Measurements from ENCODE around the gene PHACTR3. TPM values are rescaled to one million over a fixed set of nuclear protein-coding genes. Genes with fewer than 3 reads are reported as not detected.

Gene PHACTR3
- total RNA-seq, 2 experiments from 2014 or later, result not detected

- no peak for ATAC-seq
- CTCF ChIA-PET, result no interaction called here
- POLR2A ChIA-PET, result no interaction called here
- Mint-ChIP-seq H3K9me3 (no peaks in the 10 kb centered on the region), H3K4me1 (ENCODE audit: low read depth) (no peaks in the 10 kb centered on the region), H3K4me3 (no peak overlapping the region), H3K27ac (no peak overlapping the region), H3K27me3 (peaks cover 3% of the 10 kb centered on the region), H3K36me3 (ENCODE audit: low read depth) (no peaks in the 10 kb centered on the region)
- no peak for TF ChIP-seq CTCF (IDR thresholded peaks at IDR 0.05)
- DNase-seq, result no peak
- intact Hi-C loops (cut with micrococcal nuclease), result no loop called here
Measured at GRCh38 chr20:59668926-59669850, 64.8 kb downstream of the PHACTR3 start.

DNA sequence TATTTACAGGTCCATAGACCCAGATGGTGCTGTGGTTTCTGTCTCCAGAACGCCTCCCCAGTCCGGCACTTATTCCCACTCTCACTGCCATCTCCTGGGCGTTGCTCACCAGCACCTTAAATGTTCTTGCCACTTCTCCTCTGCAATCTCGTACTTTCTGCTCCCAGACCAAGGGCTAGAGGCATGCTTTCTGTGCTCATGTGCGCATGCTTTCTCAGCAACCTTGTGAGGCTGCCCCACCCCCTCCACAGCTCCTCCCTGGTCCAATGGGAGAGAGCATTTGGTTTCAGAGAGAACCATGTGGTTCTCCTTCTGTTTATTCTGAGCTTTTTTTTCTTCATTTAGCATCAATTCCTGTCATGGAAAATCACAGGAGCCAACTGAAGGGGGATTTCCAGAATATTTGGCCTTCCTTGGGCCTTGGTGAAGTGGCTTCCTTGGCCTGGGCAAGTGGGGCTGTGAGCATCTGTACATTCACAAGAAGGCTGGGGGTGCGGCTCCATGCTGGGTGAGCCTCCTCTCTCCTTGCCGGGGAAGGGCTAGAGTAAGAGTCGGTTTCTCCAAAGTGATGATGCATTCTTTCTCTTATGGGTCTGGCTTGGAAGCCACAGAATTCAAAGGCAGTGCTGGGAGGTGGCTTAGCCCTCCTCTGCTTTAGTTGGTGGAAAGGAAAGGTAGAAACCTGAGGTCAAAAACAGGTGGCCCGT lies 66.6 kb downstream of the PHACTR3 start:
- no peaks in the 10 kb centered on the region for H3K9me3 Mint-ChIP-seq
- no peak overlapping the region for H3K4me3 Mint-ChIP-seq
- ATAC-seq (no peak), DNase-seq (no peak)
- CTCF ChIA-PET, result no interaction called here
- no peak overlapping the region for H3K27ac Mint-ChIP-seq
- H3K4me1 Mint-ChIP-seq (ENCODE audit: low read depth), result no peaks in the 10 kb centered on the region
- no peaks in the 10 kb centered on the region for H3K27me3 Mint-ChIP-seq
- POLR2A ChIA-PET, result no interaction called here
- no peaks in the 10 kb centered on the region for H3K36me3 Mint-ChIP-seq (ENCODE audit: low read depth)
- intact Hi-C loops (cut with micrococcal nuclease), result no loop called here
- no peak for TF ChIP-seq CTCF (IDR thresholded peaks at IDR 0.05)

DNA sequence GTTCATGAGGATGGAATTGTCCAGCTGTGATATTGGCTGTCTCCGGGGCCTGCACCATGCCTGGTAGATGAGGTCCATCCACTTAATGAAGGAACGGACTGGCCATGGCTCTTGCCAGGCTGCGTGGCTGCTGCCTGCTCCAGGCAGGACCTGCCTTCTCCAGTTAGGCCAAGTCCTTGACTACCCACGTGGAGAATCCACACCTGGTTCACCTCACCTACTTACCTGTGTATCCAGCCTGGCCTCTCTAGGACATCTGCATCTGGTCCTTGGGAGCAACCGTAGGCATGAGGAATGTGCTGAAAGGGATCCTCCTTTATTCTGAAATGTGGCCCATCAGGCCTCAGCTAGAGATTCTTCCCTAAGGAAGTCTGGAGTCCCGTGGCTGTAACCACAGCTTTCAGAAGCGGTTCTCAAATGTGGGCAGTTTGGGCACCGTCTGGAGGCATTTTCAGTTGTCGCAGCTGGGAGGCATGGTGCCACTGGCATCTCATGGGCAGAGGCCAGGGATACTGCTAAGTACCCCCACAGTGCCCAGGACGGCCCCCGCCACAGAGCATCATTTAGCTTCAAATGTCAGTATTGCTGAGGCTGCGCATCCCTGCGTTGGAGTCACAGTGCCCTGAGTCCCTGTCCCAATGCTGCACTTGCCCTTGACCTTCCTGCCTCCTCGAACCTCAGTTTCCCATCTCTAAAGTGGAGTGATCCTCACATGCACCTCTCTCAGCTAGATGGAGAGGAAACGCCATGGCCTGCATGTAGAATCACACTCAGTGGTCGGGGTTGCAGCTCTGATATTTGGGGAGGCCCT lies 67.5 kb downstream of the PHACTR3 start:
- intact Hi-C loops (cut with micrococcal nuclease), result no loop called here
- no peak for DNase-seq
- ChIA-PET CTCF (interaction anchor here (0.5 kb wide), 1 partner anchor 86 kb away, joined by 3 read pairs; no protein-coding TSS in a partner anchor), POLR2A (no interaction called here)
- Mint-ChIP-seq H3K27ac (no peak overlapping the region), H3K9me3 (no peaks in the 10 kb centered on the region), H3K4me1 (ENCODE audit: low read depth) (no peaks in the 10 kb centered on the region), H3K36me3 (ENCODE audit: low read depth) (no peaks in the 10 kb centered on the region), H3K27me3 (peaks cover 1% of the 10 kb centered on the region), H3K4me3 (no peak overlapping the region)
- TF ChIP-seq CTCF (IDR thresholded peaks at IDR 0.05), result no peak
- ATAC-seq, result no peak

DNA sequence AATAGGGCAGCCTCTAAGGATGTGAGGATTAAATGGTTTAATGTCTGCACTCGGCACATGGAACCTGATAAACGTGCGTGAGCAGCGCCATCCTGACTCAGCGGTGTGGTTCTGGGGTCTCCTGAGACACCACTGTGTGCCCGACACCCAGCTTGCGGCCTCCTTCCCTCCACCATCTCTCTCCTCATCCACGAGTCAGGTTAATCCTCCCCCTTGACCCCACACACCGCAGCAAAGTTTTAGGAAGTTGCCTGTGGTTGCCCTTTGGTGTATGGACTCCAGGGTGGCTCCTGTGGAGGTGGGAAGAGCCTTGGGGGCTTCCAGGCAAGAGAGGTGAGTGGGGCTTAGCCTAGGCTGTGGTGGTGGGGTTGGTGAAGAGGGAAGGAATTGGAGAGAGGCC lies 68.2 kb downstream of the PHACTR3 start:
- H3K4me1 Mint-ChIP-seq (ENCODE audit: low read depth), result no peaks in the 10 kb centered on the region
- ChIA-PET POLR2A (no interaction called here), CTCF (no interaction called here)
- no peak overlapping the region for H3K4me3 Mint-ChIP-seq
- no peak for TF ChIP-seq CTCF (IDR thresholded peaks at IDR 0.05)
- no peaks in the 10 kb centered on the region for H3K9me3 Mint-ChIP-seq
- ATAC-seq, result no peak
- no peak overlapping the region for H3K27ac Mint-ChIP-seq
- intact Hi-C loops (cut with micrococcal nuclease), result no loop called here
- peaks cover 4% of the 10 kb centered on the region for H3K27me3 Mint-ChIP-seq
- no peaks in the 10 kb centered on the region for H3K36me3 Mint-ChIP-seq (ENCODE audit: low read depth)
- DNase-seq, result no peak

Data from activated CD8-positive, alpha-beta T cell treated with anti-CD3 and anti-CD28 coated beads for 36 hours (primary cell).